IPS DF 4.7 (cell line): ENCODE data around the gene RPA3.

Experiments used
- DNase-seq: peaks from one replicate; pipeline ENCODE4 v3.0.0-alpha.2; 2013; ENCODE audit warnings: low spot score; ENCODE audit errors: extremely low read depth

The RPA3 gene

DNA sequence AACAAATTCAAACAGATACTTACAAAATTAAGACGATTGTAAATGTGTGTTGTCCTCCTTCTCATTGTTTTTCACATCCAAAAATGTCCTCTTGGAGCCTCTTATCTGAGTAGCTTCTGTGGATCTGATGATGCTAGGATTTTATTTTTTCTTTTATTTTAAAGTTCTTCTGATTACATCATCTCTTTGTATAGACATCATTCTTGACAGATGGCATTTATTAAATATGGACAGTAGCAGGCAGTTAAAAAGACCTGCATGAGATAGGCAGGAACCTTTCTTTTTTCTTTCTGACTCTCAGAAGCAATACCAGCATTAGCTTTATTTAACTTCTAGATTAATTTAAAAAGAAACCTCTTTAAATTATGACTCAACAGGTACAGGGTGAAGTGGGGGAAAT is at the start of gene RPA3:
Gene RPA3 (minus strand): TSS at position 116 of the 400 bp plus-strand sequence. CDS start 78,189 bp downstream, outside the sequence.
- DNase-seq, result no peak

DNA sequence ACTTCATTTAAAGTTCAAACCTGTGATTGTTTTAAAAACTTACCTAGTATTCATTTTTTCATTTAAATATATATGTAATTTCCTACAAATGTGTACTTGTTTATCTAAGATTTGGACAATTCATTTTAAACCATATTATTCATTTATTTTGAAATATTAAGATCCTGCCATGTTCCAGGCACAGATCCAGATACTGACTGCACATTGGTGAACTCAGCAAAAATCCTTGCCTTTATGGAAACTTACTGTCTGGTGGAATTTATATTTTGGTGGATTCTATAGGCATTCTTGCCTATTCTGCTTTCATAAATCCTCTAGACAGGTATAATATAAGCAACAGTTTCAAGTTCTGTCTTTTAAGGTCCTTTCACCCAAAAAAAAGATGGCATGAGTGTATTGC is 48.3 kb upstream of the RPA3 start:
- no peak for DNase-seq

DNA sequence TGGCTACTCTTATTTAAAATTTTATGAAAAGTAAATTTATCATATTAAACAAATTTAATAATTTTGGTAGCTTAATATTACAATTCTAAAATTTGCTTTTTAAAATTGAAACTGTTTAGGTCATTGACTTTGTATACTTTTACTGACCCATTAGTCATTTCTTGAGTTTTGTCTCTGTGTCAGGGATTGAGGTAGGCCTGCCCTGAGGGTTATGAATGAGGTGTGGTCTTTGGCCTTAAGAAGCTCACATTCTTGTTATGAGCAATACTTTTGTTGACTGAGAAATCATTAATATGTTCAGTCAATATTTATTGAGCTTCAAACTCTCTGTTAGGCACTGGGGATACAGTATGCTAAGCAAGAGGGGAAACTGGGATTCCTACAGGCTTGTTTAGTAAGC is 47.0 kb upstream of the RPA3 start:
- DNase-seq, result no peak

DNA sequence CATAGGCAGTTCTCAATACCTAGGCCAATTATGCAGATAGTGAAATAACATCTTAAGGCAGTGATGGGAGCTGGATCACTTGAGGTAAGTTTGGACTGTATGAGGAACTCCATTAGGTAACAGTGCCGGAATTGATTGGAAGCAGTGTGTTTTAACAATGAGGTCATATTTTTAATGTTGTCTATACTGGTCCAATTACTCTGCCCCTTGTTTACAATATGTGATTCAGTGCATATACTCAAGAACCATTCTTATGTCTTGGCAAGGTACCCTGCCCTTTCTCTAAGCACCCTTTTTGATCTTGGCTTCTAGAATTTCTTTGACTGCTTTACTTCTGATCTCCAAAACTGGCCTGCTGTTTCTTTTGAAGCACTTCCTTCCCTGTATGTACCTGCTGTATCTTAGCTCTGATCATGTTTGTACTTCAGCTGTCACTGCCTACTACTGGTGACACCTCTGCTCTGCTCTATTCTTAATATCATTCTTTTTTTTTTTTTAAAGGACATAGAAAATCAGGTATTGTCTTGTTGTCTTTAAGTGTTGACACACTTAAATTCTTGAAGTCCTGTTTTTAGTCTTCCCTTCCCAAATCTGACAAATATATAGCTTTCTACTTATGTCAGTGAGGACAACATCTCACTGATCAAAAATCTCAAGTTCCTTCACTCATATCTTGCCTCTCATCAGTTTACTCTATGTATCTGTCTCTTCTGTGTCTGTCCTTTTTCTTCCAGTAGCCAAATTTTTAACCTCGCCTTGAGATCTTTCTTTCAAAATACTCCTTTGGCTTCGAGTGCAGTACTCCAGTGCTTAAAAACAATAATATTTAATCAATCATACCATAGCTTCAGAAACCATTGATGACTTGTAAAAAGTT is 46.4 kb upstream of the RPA3 start:
- DNase-seq, result no peak

DNA sequence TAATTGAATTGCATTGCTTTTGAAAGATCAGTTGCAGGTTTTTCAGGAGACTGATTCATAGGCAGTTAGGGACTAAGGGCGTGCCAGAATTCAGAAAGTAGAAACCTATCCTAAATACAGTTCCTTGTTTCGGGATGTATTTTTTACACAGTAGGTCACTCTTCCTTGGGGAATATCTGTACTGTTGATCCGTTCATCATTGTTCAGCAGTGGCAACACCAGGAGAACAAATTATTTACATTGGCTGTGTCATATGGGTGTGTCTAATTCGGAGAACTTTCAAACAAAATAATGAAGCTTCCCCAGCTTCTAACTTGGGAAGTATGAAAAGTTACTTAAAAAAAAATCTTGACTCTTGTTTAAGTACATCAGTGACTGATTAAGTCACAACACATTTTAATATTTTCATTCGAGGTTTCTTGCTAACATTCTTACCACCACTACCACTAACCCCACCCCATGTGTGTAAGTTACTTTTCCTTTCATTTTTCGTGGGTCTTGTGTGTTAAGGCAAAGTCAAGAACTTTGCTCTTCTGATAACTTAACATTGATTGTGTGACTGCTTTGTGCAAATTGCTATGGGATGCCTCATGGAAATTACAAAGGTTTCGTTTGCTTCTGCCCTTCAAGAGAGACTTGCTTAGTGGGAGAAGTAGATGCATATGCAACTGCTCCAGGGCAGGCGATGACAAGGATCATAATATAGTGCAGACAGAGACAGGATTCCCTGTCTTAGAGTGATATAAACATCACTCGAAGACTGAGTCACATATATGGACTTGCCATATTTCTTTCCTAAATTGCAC is 43.8 kb upstream of the RPA3 start:
- no peak for DNase-seq

DNA sequence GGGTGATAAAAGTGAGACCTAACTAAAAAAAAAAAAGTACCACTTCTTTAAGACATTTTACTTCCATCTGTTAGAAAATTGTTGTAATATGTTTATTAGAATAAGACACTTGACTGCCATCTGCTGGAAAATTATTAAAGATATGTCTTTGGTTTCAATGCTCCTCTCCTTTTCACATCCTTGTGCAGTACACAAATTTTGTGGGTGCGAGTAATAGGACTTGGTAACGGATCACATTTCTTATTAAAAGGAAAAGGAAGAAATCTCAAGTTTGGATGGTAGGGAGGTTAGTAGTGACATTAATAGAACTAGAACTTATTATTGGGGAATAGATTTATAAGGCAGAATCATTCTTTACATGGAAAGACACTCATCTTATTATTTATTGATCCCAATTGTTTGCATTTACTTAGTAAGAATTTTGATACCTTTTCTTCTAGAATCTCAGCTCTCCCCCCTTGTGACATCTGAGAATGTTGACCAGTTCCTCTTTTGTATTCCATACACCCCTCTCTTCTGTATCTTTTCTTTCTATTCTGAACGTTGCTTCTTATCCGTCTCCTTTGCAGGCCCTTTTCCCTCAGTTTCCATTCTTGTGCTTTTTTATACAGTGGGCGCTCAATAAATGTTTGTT is 43.0 kb upstream of the RPA3 start:
- DNase-seq, result no peak

DNA sequence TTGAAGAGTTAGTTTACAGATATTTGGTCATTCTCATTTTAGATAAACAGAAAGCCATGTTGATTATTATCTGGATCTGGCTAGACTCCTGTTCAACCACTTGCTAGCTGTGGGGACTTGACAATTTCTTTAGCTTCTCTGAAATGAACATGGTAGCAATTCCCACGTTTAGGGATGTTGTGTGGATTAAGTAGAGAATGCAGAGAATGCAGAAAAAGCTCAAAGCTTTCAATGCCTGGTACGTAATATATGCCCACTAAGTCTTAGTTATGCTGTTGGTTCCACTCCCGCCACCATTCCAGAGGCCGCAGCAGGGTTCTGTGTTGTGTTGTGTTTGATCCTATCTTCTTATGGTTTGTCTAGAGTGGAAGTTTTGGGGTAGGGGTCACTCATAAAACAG is 39.2 kb upstream of the RPA3 start:
- no peak for DNase-seq

DNA sequence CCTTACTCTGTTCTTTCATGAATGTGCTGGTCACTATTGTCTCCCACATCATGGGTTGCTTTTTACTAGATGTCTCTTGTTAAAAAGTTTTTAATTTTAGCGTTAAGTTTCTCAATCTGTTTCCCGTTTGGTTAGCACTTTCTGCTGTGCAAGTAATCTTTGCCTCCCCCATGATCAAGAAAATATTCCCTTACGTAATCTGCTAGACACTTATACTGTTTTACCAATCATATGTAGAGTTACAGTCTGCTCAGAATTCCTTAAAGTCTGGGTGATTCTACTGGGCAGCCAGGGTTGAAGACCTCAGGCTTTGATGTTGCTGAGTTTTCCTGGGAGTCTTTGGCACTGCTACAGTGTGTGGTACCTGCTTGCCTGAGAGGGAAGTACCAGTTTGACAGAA is 38.2 kb upstream of the RPA3 start:
- no peak for DNase-seq

DNA sequence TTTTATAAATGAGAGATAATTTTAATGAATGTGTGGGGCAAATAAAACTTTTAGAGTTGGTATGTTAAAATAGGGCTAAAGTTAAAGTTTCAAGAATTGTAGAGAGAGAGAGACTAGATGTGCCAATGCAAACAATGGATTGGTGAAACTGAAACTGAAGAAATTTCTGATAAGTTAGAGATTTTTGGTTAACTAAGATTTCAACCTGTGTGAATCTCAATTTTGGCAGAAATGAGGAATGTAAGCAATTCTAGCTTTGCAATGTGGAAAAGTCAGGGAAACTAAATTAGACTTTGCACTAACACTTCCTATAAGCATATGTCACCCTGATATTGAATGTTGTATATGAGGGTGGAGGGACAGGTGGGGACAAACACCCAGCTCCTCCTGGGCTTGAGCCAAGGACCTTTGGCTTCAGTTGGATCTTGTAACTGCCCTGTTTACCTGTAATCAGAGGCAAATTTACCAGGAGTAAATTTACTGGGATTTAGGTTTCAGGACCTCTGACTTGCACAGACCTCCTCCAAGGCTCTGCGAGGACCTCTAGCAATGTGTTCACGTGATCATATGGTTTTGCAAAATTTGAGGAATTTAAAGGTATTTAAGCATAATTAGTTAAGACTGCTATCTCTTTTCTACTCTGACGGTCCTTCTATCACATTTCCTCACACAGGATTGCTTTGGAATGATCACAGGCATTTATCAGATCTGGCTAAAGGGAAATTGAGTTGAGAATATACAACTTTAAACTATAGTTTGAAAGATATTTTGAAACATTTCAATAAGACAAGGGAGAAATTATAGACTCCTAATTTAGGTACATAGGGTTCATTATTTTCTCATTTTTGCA is 33.1 kb upstream of the RPA3 start:
- no peak for DNase-seq

DNA sequence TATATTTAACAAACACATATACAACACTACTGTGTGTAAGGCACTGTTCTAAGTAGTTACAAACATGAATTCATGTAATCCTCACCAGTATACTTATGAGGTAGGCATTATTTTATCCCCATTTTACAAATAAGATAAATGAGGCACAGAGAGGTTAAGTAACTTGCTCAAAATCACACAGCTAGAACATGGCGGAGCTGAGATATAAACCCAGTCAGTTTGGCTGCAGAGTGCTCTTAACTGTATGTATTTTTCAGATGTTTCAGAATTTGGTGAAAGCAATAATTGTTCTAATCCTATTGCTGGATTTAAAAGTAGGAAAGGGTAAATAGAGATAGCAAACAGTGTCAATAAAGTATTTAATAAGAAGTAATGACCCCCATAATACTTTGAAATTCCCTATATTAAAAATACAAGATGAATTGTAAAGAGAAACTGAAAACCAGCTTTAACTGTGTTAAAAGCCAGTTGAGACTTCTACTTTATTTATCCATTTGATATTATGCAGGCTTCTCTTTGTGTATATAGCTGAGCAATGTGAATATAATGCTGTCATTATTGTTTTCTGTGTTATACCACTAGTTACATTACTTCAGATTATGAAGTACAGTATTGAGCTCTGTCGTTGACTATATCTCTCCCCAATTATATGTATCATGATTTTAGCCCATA is 32.3 kb upstream of the RPA3 start:
- no peak for DNase-seq

DNA sequence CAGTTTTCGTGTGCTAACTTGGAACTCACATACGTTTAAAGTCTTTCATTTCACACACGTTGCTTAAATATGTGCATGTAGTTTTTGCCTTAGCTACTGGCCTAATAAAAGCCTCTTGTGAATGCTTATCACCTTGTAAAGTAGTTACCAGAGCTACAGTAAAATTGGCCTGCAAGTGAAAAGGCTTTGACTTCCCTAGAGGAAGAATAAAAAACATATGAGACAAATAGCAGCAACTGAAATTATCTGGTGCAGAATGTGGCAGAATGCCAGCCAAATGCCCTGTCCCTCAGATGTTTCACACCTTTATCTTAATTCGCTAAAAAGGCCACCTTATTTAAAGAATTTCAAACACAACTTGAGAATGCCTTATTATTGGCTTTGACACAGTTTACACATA is 28.1 kb upstream of the RPA3 start:
- no peak for DNase-seq

DNA sequence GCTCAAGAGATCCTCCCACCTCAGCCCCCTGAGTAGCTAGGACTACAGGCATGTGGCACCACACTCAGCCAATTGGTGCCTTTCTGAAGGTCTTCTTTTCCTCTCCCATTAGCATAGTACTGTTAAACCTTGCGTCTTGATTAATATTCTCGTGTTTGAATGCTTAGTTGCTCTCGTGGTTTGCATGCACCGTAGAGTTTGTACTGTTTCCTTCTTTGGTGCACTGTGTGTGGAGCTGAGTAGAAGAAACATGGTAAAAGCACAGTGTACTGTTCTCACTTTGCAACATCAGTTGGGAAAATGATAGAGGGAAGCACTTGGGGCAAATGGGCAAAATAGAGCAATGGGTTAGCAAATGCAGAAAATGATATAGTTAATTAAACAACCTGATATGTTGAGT is 27.6 kb upstream of the RPA3 start:
- no peak for DNase-seq

DNA sequence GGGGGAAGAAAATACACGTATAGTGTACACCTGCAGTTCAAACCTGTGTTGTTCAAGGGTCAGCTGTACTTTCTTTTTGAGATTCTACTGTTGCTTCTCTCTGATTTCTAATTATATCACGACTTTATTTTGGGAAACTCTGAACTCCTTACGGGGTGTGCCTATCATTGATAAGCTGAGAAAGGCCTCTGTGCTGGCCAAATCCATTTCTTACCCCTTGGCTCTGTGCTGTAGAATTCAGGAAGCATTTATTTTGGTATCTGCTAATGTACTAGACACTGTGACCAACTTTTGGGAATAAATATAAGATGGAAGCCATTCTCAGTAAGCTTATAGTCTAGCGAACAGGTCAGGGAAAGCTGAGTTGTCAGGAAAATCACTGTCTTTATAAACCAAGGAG is 26.9 kb upstream of the RPA3 start:
- no peak for DNase-seq

DNA sequence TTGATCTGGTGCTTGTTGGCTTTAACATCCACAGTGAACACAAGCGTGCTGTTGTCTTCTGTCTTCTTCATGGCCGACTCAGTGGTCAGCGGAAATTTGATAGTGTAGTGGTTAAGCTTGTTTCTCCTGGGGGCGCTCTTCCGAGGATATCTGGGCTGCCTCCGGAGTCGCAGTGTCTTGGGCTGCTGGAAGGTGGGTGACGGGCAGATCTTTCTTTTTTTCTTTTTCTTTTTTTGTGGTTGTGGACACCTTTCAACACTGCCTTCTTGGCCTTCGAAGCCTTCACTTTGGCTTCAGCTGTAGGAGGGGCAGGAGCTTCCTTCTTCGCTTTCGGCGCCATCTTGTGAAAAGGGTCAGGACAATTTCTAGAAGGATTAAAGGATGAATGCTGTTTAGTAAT is 23.8 kb upstream of the RPA3 start:
- DNase-seq, result no peak

DNA sequence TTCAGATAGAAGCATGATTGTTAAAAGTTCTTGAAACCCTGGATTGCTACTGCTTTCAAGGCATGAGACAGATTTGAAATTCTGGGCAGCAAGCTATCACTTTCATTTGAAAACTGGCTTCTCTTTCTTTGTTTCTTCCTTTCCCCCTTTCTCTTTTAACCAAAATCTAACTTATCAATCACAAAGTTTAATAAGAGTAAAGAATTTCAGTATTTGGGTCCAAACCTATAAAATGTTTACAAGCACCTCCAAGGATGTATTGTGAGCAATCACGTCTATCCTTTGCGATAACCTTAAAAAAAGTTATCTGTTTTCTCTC is 21.6 kb upstream of the RPA3 start:
- no peak for DNase-seq

DNA sequence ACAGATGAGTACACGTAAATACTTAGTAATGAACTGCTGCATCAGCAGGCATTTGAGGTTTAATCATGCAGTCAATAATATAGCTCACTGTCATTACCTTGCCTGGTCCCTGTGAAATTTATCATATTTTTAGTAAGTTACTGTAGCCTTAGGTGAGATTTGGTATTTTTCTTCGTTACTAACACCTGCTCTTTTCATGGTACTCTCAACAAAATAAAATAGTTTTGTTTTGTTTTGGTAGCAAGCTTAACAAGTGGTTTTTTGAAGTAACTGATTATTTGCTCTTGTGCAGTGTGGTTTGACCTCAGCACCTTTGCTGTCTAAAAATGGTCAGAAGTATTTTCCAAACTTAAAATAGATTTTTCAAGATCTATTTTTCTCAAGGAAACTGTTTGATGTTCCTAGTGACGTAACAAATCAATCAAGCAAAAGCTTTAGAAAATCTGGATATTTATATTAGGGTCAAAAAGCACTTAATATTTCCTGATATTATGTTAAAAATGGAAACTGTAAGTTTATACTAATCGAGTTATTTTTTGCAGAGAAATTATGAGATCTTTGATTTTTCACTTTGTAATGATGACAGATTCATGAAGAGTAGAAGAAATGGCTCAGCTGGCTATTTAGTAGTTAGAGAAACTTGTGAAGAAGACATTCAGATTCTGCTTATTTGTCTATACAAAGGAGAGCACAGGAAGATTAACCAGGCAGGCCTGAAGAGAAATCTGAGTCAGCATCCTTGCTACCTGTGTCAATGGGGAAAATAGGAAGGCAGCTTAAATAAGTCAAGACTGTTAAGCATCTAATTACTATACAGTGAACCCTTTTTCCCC is 21.0 kb upstream of the RPA3 start:
- DNase-seq, result no peak

DNA sequence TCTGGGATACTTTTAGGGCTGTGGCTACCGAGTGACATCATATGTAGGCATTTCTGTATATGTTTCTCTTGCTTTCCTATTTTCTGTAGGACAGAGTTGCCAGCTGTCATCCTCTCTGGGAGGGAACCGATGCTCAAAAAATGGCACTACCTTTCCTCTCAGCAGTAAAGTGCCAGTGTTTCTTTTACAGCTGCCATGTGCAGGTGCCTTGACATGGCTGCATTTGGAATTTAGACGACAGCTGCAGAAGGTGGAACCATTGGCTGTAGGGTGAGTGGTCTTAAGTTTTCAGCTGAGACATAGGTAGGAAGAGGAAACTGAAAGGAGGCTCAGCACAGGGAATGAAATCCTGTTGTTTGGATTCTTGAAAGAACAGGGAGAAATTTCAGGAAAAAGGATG is 20.2 kb upstream of the RPA3 start:
- DNase-seq, result no peak

DNA sequence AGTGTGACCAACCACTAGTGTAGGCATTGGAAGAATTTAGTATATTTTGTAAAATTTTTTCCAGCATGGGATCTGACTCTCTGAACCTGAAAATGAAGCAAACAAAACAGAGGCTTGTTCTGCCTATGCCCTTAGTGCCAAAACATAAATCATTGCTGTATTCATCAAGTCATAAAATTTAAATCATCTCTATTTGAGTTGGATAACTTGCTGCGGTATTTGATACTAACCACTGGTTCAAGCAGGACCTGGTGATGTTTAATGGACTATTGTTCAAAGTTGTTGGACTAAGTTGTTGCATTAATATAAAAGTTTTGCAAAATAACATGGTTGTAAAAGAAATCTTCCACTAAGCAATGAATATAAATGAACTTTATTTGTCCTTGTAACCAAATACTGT is 19.8 kb upstream of the RPA3 start:
- no peak for DNase-seq

DNA sequence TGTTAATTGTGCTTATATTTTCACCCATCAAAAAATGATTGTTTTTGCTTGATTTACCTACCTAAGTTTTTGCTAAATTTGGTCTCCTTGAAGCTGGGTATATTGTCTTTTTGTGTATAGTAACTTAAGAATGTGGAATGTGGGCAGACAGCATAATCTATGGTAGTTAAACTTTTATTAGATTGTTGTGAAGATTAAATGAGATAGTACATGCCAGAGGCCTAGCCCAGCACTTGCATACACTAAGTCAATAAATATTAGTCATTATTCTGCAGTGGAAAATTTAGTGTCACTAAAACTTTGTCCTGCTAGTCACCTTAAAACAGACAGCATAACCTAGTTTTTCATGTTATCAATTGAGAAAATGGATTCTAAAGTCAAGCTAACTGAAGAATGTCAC is 19.3 kb upstream of the RPA3 start:
- DNase-seq, result no peak

DNA sequence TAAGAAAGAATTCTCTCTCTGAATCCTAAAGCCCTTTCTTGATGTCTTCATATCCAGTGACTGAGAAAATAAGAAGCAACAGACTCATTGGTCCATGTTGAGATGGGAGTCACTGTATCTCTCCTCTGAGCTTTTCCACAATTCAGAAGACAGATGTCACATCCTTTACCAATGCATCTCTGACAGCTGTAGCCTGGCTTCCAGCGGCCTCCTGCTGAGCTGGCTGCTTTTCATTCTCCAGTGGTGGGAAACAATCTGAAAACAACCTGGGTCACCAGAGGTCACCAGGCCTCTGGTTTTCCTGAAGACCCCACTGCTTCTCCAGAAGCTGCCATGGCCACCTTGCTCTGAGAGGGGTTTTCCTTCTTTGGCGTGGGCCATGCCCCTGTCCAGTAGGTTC is 18.3 kb upstream of the RPA3 start:
- DNase-seq, result no peak
